HEK293T (cell line): ENCODE results near the gene EXOC6B.

Experiments
- FOXA1 ChIP-seq: fragments of 450-650 bp; IDR thresholded peaks from 2 replicates; pipeline ENCODE4 v1.6.1; 2016; ENCODE audit warnings: mild to moderate bottlenecking
- NFRKB ChIP-seq: fragments of 450-650 bp; IDR thresholded peaks from 2 replicates; pipeline ENCODE4 v1.6.1; 2016; ENCODE audit warnings: mild to moderate bottlenecking, moderate library complexity

GRCh38 chr2:72712304-72712703, 113.5 kb downstream of the EXOC6B start:
- no peak for TF ChIP-seq NFRKB
- TF ChIP-seq FOXA1 = no peak
